HepG2 (cell line): ENCODE data around the gene PRDX5. TPM values are rescaled to one million over a fixed set of nuclear protein-coding genes. Genes with fewer than 3 reads are reported as not detected.

Experiments used
- ATAC-seq: fragments of 200-7000 bp; cut with Tn5 transposase; 3 replicates; pipeline ENCODE4 v1.9.1; 2020; ENCODE audit warnings: mild to moderate bottlenecking, moderate library complexity
- BruUV-seq: library from RNA; stranded (reverse); fragments of 400-500 nt; replicated peaks from 2 replicates; lab custom pipeline; 2021; lab: Mats Ljungman, UMichigan
- CTCF ChIA-PET: fragments of 300-600 bp; formaldehyde crosslinking; extraction: SDS; loops from one replicate; lab custom pipeline; 2021; ENCODE audit warnings: low total read pairs, inconsistent platforms, low intra/inter-chr PET ratio; lab: Yijun Ruan, JAX
- POLR2A ChIA-PET: fragments of 350-600 bp; sonication (Branson Sonifier 250); formaldehyde crosslinking; loops from one replicate; lab custom pipeline; 2020; ENCODE audit warnings: antibody characterized with exemption, inconsistent platforms; lab: Yijun Ruan, JAX
- DNase-seq: peaks from one replicate; pipeline ENCODE4 v3.0.0-alpha.2; 2015; ENCODE audit warnings: low spot score
- FAIRE-seq: peaks from 3 replicates; lab custom pipeline; 2011; peaks lifted over from hg19 to GRCh38; lab: Jason Lieb, UNC
- H2AFZ ChIP-seq: one replicate; pipeline ENCODE4 v1.6.1; 2011; ENCODE audit warnings: low read length, inconsistent platforms
- H3K27ac ChIP-seq: fragments of 300-600 bp; 3 replicates; pipeline ENCODE4 v1.8.0; 2011; ENCODE audit warnings: mixed run types, mild to moderate bottlenecking, mixed read lengths, low read length, inconsistent platforms; ENCODE audit not compliant: insufficient read depth; ENCODE audit errors: extremely low read length
- H3K27me3 ChIP-seq, 2 experiments: fragments of 200-600 bp in 1 of 2; 2 replicates in 1 of 2; 3 replicates in 1 of 2; pipeline versions ENCODE4 v1.6.0 to v1.8.0; 2011; ENCODE audit warnings: low read length in 2 of 2, mild to moderate bottlenecking in 2 of 2, moderate library complexity in 2 of 2, inconsistent platforms in 1 of 2; ENCODE audit not compliant: insufficient read depth in 2 of 2, control insufficient read depth in 1 of 2
- H3K36me3 ChIP-seq, 2 experiments: fragments of 200-600 bp in 1 of 2; replicated peaks in 1 of 2; 2 replicates in 1 of 2; 3 replicates in 1 of 2; pipeline versions ENCODE4 v1.5.1 to v1.8.0; 2011; ENCODE audit warnings: low read length in 2 of 2, inconsistent platforms in 1 of 2; ENCODE audit not compliant: insufficient read depth in 2 of 2, control insufficient read depth in 1 of 2
- H3K4me1 ChIP-seq: 2 replicates; pipeline ENCODE4 v1.5.1; 2012; ENCODE audit warnings: low read length, inconsistent platforms; ENCODE audit not compliant: insufficient read depth
- H3K4me2 ChIP-seq: 2 replicates; pipeline ENCODE4 v1.6.0; 2011; ENCODE audit warnings: low read depth, low read length, inconsistent platforms
- H3K4me3 ChIP-seq, 3 experiments: fragments of 200-600 bp in 1 of 3; sonication (generic), shearing (Covaris generic) in 1 of 3; replicated peaks in 1 of 3; 2 replicates each; pipeline ENCODE4 v1.5.1; 2011 to 2016; ENCODE audit warnings: low read length in 3 of 3, inconsistent platforms in 2 of 3, low read depth in 2 of 3, mild to moderate bottlenecking in 2 of 3, control low read depth in 1 of 3, mixed read lengths in 1 of 3; ENCODE audit not compliant: insufficient read depth in 1 of 3
- H3K79me2 ChIP-seq: one replicate; pipeline ENCODE4 v1.6.1; 2011; ENCODE audit warnings: low read length, inconsistent platforms; ENCODE audit not compliant: insufficient read depth
- H3K9ac ChIP-seq: 2 replicates; pipeline ENCODE4 v1.6.0; 2011; ENCODE audit warnings: mild to moderate bottlenecking, low read depth, low read length, inconsistent platforms; ENCODE audit not compliant: insufficient read depth
- H3K9me3 ChIP-seq: 2 replicates; pipeline ENCODE4 v1.5.1; 2012; ENCODE audit warnings: mild to moderate bottlenecking, low read length
- H4K20me1 ChIP-seq: 2 replicates; pipeline ENCODE4 v1.6.0; 2011; ENCODE audit warnings: inconsistent platforms, mild to moderate bottlenecking, low read length, moderate library complexity; ENCODE audit not compliant: insufficient read depth
- ADNP ChIP-seq: sonication (generic); formaldehyde crosslinking; IDR thresholded peaks from 2 replicates; pipeline ENCODE4 v1.4.0; 2020; ENCODE audit warnings: missing genetic modification reagents
- ASH2L ChIP-seq: fragments of 300-600, 200-600 bp; sonication (generic); IDR thresholded peaks from 2 replicates; pipeline ENCODE4 v1.7.0; 2017; ENCODE audit warnings: low read depth, mild to moderate bottlenecking, moderate library complexity, mixed read lengths, low read length; ENCODE audit not compliant: insufficient read length
- CHD4 ChIP-seq: fragments of 200-600 bp; sonication (generic); IDR thresholded peaks from 2 replicates; pipeline ENCODE4 v1.7.0; 2017; ENCODE audit warnings: mild to moderate bottlenecking, low read length, borderline replicate concordance
- DMAP1 ChIP-seq: IDR thresholded peaks from 2 replicates; pipeline ENCODE4 v1.6.1; 2016
- DNMT3B ChIP-seq: conservative IDR thresholded peaks from 2 replicates; pipeline ENCODE4 v1.6.1; 2016; ENCODE audit warnings: missing biosample characterization, control low read depth
- ELF1 ChIP-seq: sonication (generic); formaldehyde crosslinking; IDR thresholded peaks from 2 replicates; pipeline ENCODE4 v1.4.0; 2020; ENCODE audit warnings: missing genetic modification reagents
- GLI4 ChIP-seq: sonication (generic); formaldehyde crosslinking; IDR thresholded peaks from 2 replicates; pipeline ENCODE4 v1.5.1; 2020; ENCODE audit warnings: missing genetic modification reagents, mild to moderate bottlenecking, moderate library complexity, borderline replicate concordance
- PHF8 ChIP-seq: sonication (generic); formaldehyde crosslinking; IDR thresholded peaks from 2 replicates; pipeline ENCODE4 v1.5.0; 2020; ENCODE audit warnings: missing genetic modification reagents
- RFXANK ChIP-seq: IDR thresholded peaks from 2 replicates; pipeline ENCODE4 v1.6.1; 2016
- WIZ ChIP-seq: sonication (generic); formaldehyde crosslinking; IDR thresholded peaks from 2 replicates; pipeline ENCODE4 v1.5.1; 2020; ENCODE audit warnings: mild to moderate bottlenecking, missing genetic modification reagents
- ZNF10 ChIP-seq: sonication (generic); formaldehyde crosslinking; IDR thresholded peaks from 2 replicates; pipeline ENCODE4 v1.4.0; 2020; ENCODE audit warnings: mild to moderate bottlenecking, low read depth, missing genetic modification reagents, borderline replicate concordance
- ZNF260 ChIP-seq: sonication (generic); formaldehyde crosslinking; IDR thresholded peaks from 2 replicates; pipeline ENCODE4 v1.4.0; 2020; ENCODE audit warnings: missing genetic modification reagents, low read depth, mild to moderate bottlenecking, borderline replicate concordance
- ZNF30 ChIP-seq: sonication (generic); formaldehyde crosslinking; IDR thresholded peaks from 2 replicates; pipeline ENCODE4 v1.5.0; 2020; ENCODE audit warnings: mild to moderate bottlenecking, missing genetic modification reagents
- ZNF335 ChIP-seq: sonication (generic); formaldehyde crosslinking; IDR thresholded peaks from 2 replicates; pipeline ENCODE4 v1.4.0; 2020; ENCODE audit warnings: missing genetic modification reagents
- ZNF724P ChIP-seq: sonication (generic); formaldehyde crosslinking; IDR thresholded peaks from 2 replicates; pipeline ENCODE4 v1.8.0; 2022; ENCODE audit warnings: missing genetic modification reagents, borderline replicate concordance
- ZNF768 ChIP-seq: sonication (generic); formaldehyde crosslinking; IDR thresholded peaks from 2 replicates; pipeline ENCODE4 v1.4.0; 2020; ENCODE audit warnings: missing genetic modification reagents
- WGBS: methylation state at CpG from one replicate; pipeline ENCODE4 v1.1.6; 2017; ENCODE audit warnings: low lambda C conversion rate; 5-methylcytosine and 5-hydroxymethylcytosine counted together
- in situ Hi-C: cut with HindIII; loops from 2 replicates; pipeline ENCODE4 v1.10.0; 2017; ENCODE audit warnings: low pct_unique_long_range_greater_than_20kb; ENCODE audit not compliant: extremely low pct_ligation_motif_present
- intact Hi-C: fragments of 100-400 bp; cut with micrococcal nuclease; formaldehyde crosslinking; loops from one replicate; pipeline ENCODE4 v1.10.0; 2022; ENCODE audit not compliant: unreplicated experiment
- polyA plus RNA-seq, 8 experiments: library from polyadenylated mRNA; depleted of rRNA in 3 of 8; stranded (reverse) in 7 of 8; unstranded in 1 of 8; fragments of >200 nt; fragmentation: Illumina TruSeq in 4 of 8; extraction: Trizol in 4 of 8; gene quantifications; 2 replicates each; pipeline versions ENCODE4 v1.2.1 to v1.2.3, GENCODE V29; 2011 to 2016; ENCODE audit warnings: low read depth in 4 of 8, missing spikeins in 1 of 8, mixed read lengths in 1 of 8; ENCODE audit not compliant: insufficient read depth in 1 of 8
- total RNA-seq, 5 experiments: library from RNA; depleted of rRNA; stranded (reverse); fragments of >200 nt; fragmentation: Illumina TruSeq; extraction: Trizol; gene quantifications; 2 replicates each; pipeline ENCODE4 v1.2.3, GENCODE V29; 2016; ENCODE audit warnings: low read depth in 1 of 5
- TF ChIP-seq, protein P1 (sequence below): sonication (generic); formaldehyde crosslinking; IDR thresholded peaks from 2 replicates; pipeline ENCODE4 v1.8.1; 2023; ENCODE audit warnings: mild to moderate bottlenecking, missing genetic modification reagents, borderline replicate concordance
- TF ChIP-seq, protein P2 (sequence below): sonication (generic); formaldehyde crosslinking; IDR thresholded peaks from 2 replicates; pipeline ENCODE4 v1.5.0; 2020; ENCODE audit warnings: missing genetic modification reagents, mild to moderate bottlenecking, borderline replicate concordance
- TF ChIP-seq, protein P3 (sequence below): sonication (generic); formaldehyde crosslinking; IDR thresholded peaks from 2 replicates; pipeline ENCODE4 v1.4.0; 2020; ENCODE audit warnings: low read depth, missing genetic modification reagents
- TF ChIP-seq, protein P4 (sequence below): IDR thresholded peaks from 2 replicates; pipeline ENCODE4 v1.6.1; 2016; ENCODE audit warnings: mild to moderate bottlenecking, missing biosample characterization, missing genetic modification reagents

Gene PRDX5
- total and polyA plus RNA-seq, 2 of the 13 experiments (the other 11 are each of a cell fraction or from before 2014, with no cell fraction given), result 215 to 311 TPM

DNA sequence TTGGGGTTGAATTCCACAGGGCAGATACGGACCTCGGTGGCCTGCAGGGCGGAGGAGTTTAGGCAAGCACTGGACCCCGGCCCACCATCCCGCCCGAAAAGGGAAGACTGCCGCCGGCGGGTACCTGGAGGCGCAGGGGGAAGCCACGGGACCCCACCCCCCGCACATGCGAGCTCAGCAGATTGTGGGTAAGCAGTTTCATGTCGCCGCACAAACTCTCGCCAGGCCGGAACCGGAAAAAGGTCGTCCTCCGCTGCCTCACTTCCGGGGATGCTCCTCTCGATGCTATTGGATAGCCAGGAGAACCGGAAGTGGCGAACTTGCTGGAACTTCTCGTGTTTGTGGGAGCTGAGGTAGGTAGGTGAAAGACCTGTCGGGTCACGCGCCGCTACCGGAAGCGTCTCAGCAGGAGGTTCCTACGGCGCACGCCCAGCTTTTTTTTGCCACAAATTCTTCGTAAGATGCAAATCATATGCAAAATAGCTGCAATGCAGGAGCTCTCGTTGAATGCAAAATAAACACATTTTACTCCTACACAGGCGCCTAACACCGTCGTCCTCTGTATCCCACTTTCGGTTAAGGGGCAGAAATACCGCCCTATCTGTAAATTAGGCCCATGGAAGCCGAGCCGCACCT, 478 bp upstream of the PRDX5 start, which contains the start of gene TRMT112:
Gene TRMT112 (minus strand): TSS at position 235 of the 636 bp plus-strand sequence. CDS start 33 bp downstream, at position 202.
- H3K4me2 ChIP-seq, result peak within 1 kb of the TSS; percentile 99
- H3K9ac ChIP-seq, result peak within 1 kb of the TSS; percentile 94
- in situ Hi-C loops (no loop called here), intact Hi-C loops (loop anchor here (2.0 kb wide), 1 partner anchor 41 kb away; the partner anchor contains the start of gene RPS6KA4)
- 2% methylated on average over 19 of the region's 43 CpGs for WGBS
- peaks cover 22% of the 10 kb centered on the region for H3K4me1 ChIP-seq
- H4K20me1 ChIP-seq, result no peaks in the 10 kb centered on the region
- POLR2A ChIA-PET, result interaction anchor here (0.6 to 4.5 kb wide), 27 partner anchors 8 to 461 kb away, joined by 3 to 103 read pairs (median 6); partner anchors contain the start of genes BAD, CATSPERZ, ESRRA and FKBP2
- ATAC-seq (peak; percentile 87), DNase-seq (peak; percentile 99), FAIRE-seq (peak; percentile 99)
- no peaks in the 10 kb centered on the region for H3K9me3 ChIP-seq
- no TSS peak for BruUV-seq
- H3K79me2 ChIP-seq, result peaks cover 15% of the 10 kb centered on the region
- no peak within 1 kb of the TSS for H2AFZ ChIP-seq
- peak within 1 kb of the TSS; percentile 98 for H3K27ac ChIP-seq
- no peaks in the 10 kb centered on the region; a peak in 1 of 5 replicates for H3K27me3 ChIP-seq
- peaks cover 1 to 33% of the 10 kb centered on the region in 2 experiments; a peak in 3 of 5 replicates for H3K36me3 ChIP-seq
- CTCF ChIA-PET, result interaction anchor here (0.7 kb wide), 1 partner anchor 38 kb away, joined by 4 read pairs; no protein-coding TSS in a partner anchor
- H3K4me3 ChIP-seq, result peak within 1 kb of the TSS; percentile 97 to 99 (median 99)
- TF ChIP-seq, protein P1, sequence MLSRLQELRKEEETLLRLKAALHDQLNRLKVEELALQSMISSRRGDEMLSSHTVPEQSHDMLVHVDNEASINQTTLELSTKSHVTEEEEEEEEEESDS, result peak; percentile 99
- no peak for TF ChIP-seq ZNF30 (CRISPR knock-in tag)
- TF ChIP-seq ADNP (CRISPR knock-in tag), result no peak
- TF ChIP-seq GLI4 (CRISPR knock-in tag), result no peak
- no peak for TF ChIP-seq RFXANK (CRISPR knock-in tag)
- no peak for TF ChIP-seq ZNF724P (CRISPR knock-in tag)
- peak; percentile 84 for TF ChIP-seq ASH2L
- TF ChIP-seq ZNF10, result no peak
- peak; percentile 64 for TF ChIP-seq PHF8 (CRISPR knock-in tag)
- TF ChIP-seq ELF1 (CRISPR knock-in tag), result peak; percentile 93
- TF ChIP-seq ZNF768 (CRISPR knock-in tag), result peak; percentile 52; the same call in 1 of the 2 replicates
- peak; percentile 36; the same call in 1 of the 2 replicates for TF ChIP-seq DNMT3B (CRISPR knock-in tag)
- no peak for TF ChIP-seq CHD4
- TF ChIP-seq ZNF335, result no peak
- no peak for TF ChIP-seq WIZ (CRISPR knock-in tag)
- peak; percentile 64; the same call in 1 of the 2 replicates for TF ChIP-seq DMAP1 (CRISPR knock-in tag)
- TF ChIP-seq ZNF260 (CRISPR knock-in tag), result no peak
- TF ChIP-seq, protein P2, sequence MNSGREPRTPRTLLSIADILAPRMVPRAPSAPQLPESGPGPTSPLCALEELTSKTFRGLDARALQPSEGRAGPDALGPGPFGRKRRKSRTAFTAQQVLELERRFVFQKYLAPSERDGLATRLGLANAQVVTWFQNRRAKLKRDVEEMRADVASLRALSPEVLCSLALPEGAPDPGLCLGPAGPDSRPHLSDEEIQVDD, result no peak
- TF ChIP-seq, protein P3, sequence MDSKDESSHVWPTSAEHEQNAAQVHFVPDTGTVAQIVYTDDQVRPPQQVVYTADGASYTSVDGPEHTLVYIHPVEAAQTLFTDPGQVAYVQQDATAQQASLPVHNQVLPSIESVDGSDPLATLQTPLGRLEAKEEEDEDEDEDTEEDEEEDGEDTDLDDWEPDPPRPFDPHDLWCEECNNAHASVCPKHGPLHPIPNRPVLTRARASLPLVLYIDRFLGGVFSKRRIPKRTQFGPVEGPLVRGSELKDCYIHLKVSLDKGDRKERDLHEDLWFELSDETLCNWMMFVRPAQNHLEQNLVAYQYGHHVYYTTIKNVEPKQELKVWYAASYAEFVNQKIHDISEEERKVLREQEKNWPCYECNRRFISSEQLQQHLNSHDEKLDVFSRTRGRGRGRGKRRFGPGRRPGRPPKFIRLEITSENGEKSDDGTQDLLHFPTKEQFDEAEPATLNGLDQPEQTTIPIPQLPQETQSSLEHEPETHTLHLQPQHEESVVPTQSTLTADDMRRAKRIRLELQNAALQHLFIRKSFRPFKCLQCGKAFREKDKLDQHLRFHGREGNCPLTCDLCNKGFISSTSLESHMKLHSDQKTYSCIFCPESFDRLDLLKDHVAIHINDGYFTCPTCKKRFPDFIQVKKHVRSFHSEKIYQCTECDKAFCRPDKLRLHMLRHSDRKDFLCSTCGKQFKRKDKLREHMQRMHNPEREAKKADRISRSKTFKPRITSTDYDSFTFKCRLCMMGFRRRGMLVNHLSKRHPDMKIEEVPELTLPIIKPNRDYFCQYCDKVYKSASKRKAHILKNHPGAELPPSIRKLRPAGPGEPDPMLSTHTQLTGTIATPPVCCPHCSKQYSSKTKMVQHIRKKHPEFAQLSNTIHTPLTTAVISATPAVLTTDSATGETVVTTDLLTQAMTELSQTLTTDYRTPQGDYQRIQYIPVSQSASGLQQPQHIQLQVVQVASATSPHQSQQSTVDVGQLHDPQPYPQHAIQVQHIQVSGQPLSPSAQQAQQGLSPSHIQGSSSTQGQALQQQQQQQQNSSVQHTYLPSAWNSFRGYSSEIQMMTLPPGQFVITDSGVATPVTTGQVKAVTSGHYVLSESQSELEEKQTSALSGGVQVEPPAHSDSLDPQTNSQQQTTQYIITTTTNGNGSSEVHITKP (CRISPR knock-in tag), result no peak
- TF ChIP-seq, protein P4, sequence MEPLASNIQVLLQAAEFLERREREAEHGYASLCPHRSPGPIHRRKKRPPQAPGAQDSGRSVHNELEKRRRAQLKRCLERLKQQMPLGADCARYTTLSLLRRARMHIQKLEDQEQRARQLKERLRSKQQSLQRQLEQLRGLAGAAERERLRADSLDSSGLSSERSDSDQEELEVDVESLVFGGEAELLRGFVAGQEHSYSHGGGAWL (CRISPR knock-in tag), result no peak; the same call in 1 of the 2 replicates
